HCT116 (cell line): Measurements from ENCODE around the gene MDFI. TPM values are rescaled to one million over a fixed set of nuclear protein-coding genes. Genes with fewer than 3 reads are reported as not detected.

Source experiments
- ATAC-seq: fragments of 200-7000 bp; cut with Tn5 transposase; 2 replicates; pipeline ENCODE4 v1.9.1; 2020; ENCODE audit warnings: mild to moderate bottlenecking, moderate library complexity
- BruUV-seq: library from RNA; stranded (reverse); fragments of 400-500 nt; replicated peaks from 2 replicates; lab custom pipeline; 2021; lab: Mats Ljungman, UMichigan
- CTCF ChIA-PET: fragments of 300-600 bp; sonication (Branson Sonifier 250); formaldehyde crosslinking; loops from one replicate; lab custom pipeline; 2021; ENCODE audit warnings: antibody characterized with exemption; lab: Charles Lee
- POLR2A ChIA-PET: fragments of 300-600, 350-600 bp; sonication (Branson Sonifier 250); formaldehyde crosslinking; loops from one replicate; lab custom pipeline; 2021; ENCODE audit warnings: antibody characterized with exemption; lab: Charles Lee
- RAD21 ChIA-PET, 2 experiments: fragments of 300-600 bp; sonication (Branson Sonifier 250); formaldehyde crosslinking; loops; one replicate each; lab custom pipeline; 2023; ENCODE audit warnings: low total read pairs in 2 of 2; ENCODE audit not compliant: uncharacterized antibody in 2 of 2, unreplicated experiment in 2 of 2, low non-redundant PET in 1 of 2; lab: Charles Lee
- DNase-seq: peaks from one replicate; pipeline ENCODE4 v3.0.0-alpha.2; 2010; ENCODE audit warnings: low read depth, low spot score
- H2AFZ ChIP-seq: fragments of 200-600 bp; shearing (Covaris generic), sonication (generic); 2 replicates; pipeline ENCODE4 v1.6.1; 2017; ENCODE audit warnings: low read depth, mixed run types, mixed read lengths, antibody characterized with exemption, low read length; ENCODE audit not compliant: poor library complexity, severe bottlenecking
- H3K27ac ChIP-seq: 2 replicates; pipeline ENCODE4 v1.5.1; 2012; ENCODE audit warnings: low read depth, low read length
- H3K27me3 ChIP-seq: fragments of 200-600 bp; sonication (generic); 2 replicates; pipeline ENCODE4 v1.6.1; 2016; ENCODE audit warnings: mixed run types, low read length, mixed read lengths; ENCODE audit not compliant: insufficient read depth
- H3K36me3 ChIP-seq, 2 experiments: fragments of 200-500 bp in 1 of 2; fragments of 200-600 bp in 1 of 2; sonication (Bioruptor generic) in 1 of 2; sonication (generic) in 1 of 2; 2 replicates each; pipeline versions ENCODE4 v1.5.1 to v1.6.1; 2014 to 2016; ENCODE audit warnings: low read length in 2 of 2, inconsistent platforms in 1 of 2, mixed read lengths in 1 of 2, mixed run types in 1 of 2; ENCODE audit not compliant: insufficient read depth in 2 of 2, control insufficient read depth in 1 of 2
- H3K4me1 ChIP-seq, 2 experiments: fragments of 200-600 bp in 1 of 2; sonication (generic) in 1 of 2; 2 replicates each; pipeline versions ENCODE4 v1.5.1 to v1.6.1; 2012 to 2017; ENCODE audit warnings: low read length in 2 of 2, inconsistent platforms in 1 of 2, mild to moderate bottlenecking in 1 of 2, mixed read lengths in 1 of 2, mixed run types in 1 of 2, moderate library complexity in 1 of 2; ENCODE audit not compliant: insufficient read depth in 2 of 2, control insufficient read depth in 1 of 2
- H3K4me2 ChIP-seq: fragments of 200-600 bp; sonication (generic); 2 replicates; pipeline ENCODE4 v1.6.1; 2017; ENCODE audit warnings: mixed run types, low read length, mixed read lengths
- H3K4me3 ChIP-seq, 2 experiments: fragments of 200-600 bp in 1 of 2; sonication (generic) in 1 of 2; replicated peaks in 1 of 2; 2 replicates each; pipeline ENCODE4 v1.5.1; 2011 to 2016; ENCODE audit warnings: low read length in 2 of 2, control low read depth in 1 of 2, low read depth in 1 of 2, mild to moderate bottlenecking in 1 of 2, mixed read lengths in 1 of 2, mixed run types in 1 of 2
- H3K79me2 ChIP-seq: fragments of 200-600 bp; sonication (generic); 2 replicates; pipeline ENCODE4 v1.6.1; 2017; ENCODE audit warnings: mild to moderate bottlenecking, mixed run types, low read length, moderate library complexity, mixed read lengths; ENCODE audit not compliant: insufficient read depth
- H3K9ac ChIP-seq: fragments of 200-600 bp; sonication (generic); 2 replicates; pipeline ENCODE4 v1.6.1; 2016; ENCODE audit warnings: low read length, mixed read lengths
- H3K9me2 ChIP-seq: fragments of 200-600 bp; sonication (generic), shearing (Covaris generic); 2 replicates; pipeline ENCODE4 v1.6.1; 2017; ENCODE audit warnings: mixed run types, mild to moderate bottlenecking, moderate library complexity; ENCODE audit not compliant: insufficient read depth
- H3K9me3 ChIP-seq, 2 experiments: fragments of 200-500 bp in 1 of 2; fragments of 200-600 bp in 1 of 2; sonication (Bioruptor generic) in 1 of 2; sonication (generic) in 1 of 2; 2 replicates each; pipeline ENCODE4 v1.6.1; 2014 to 2017; ENCODE audit warnings: low read length in 2 of 2, mixed read lengths in 2 of 2, inconsistent platforms in 1 of 2, low read depth in 1 of 2, mild to moderate bottlenecking in 1 of 2, mixed run types in 1 of 2, moderate library complexity in 1 of 2; ENCODE audit not compliant: control insufficient read depth in 1 of 2, insufficient read depth in 1 of 2
- H4K20me1 ChIP-seq: fragments of 200-600 bp; sonication (generic), shearing (Covaris generic); 2 replicates; pipeline ENCODE4 v1.6.1; 2017; ENCODE audit warnings: mixed run types, mild to moderate bottlenecking, moderate library complexity; ENCODE audit not compliant: insufficient read depth
- CTCF ChIP-seq, 3 experiments: fragments of 200-600 bp in 1 of 3; sonication (generic) in 1 of 3; IDR thresholded peaks in 2 of 3; conservative IDR thresholded peaks in 1 of 3; 2 replicates each; pipeline ENCODE4 v1.5.1; 2012 to 2017; ENCODE audit warnings: low read depth in 2 of 3, low read length in 2 of 3, antibody characterized with exemption in 1 of 3, borderline replicate concordance in 1 of 3, control low read depth in 1 of 3, mild to moderate bottlenecking in 1 of 3, mixed read lengths in 1 of 3, mixed run types in 1 of 3, moderate library complexity in 1 of 3; ENCODE audit not compliant: insufficient read depth in 1 of 3
- EGR1 ChIP-seq: IDR thresholded peaks from 2 replicates; pipeline ENCODE4 v1.6.1; 2012; ENCODE audit warnings: low read depth
- EZH2 ChIP-seq: fragments of 200-600 bp; sonication (generic); IDR thresholded peaks from 2 replicates; pipeline ENCODE4 v1.6.1; 2017; ENCODE audit warnings: antibody characterized with exemption, mixed run types
- EZH2phosphoT487 ChIP-seq: fragments of 200-600 bp; IDR thresholded peaks from 2 replicates; pipeline ENCODE4 v1.6.1; 2018; ENCODE audit warnings: antibody characterized with exemption, borderline replicate concordance
- FOSL1 ChIP-seq: IDR thresholded peaks from 2 replicates; pipeline ENCODE4 v1.6.1; 2012; ENCODE audit warnings: low read depth
- JUND ChIP-seq: IDR thresholded peaks from 2 replicates; pipeline ENCODE4 v1.6.1; 2012
- POLR2A ChIP-seq: IDR thresholded peaks from 2 replicates; pipeline ENCODE4 v1.7.0; 2011; ENCODE audit warnings: borderline replicate concordance; ENCODE audit not compliant: insufficient read depth, insufficient read length; ENCODE audit errors: extremely low read depth
- POLR2AphosphoS5 ChIP-seq: IDR thresholded peaks from 2 replicates; pipeline ENCODE4 v1.6.1; 2011; ENCODE audit warnings: mild to moderate bottlenecking, low read depth, low read length, moderate library complexity
- REST ChIP-seq: IDR thresholded peaks from 2 replicates; pipeline ENCODE4 v1.6.1; 2012; ENCODE audit warnings: low read depth
- SP1 ChIP-seq: IDR thresholded peaks from 2 replicates; pipeline ENCODE4 v1.6.1; 2012; ENCODE audit warnings: low read depth
- YY1 ChIP-seq: IDR thresholded peaks from 2 replicates; pipeline ENCODE4 v1.6.1; 2011; ENCODE audit warnings: low read length, low read depth, moderate library complexity, mild to moderate bottlenecking; ENCODE audit not compliant: insufficient replicate concordance; ENCODE audit errors: extremely low read depth
- ZBTB33 ChIP-seq: IDR thresholded peaks from 2 replicates; pipeline ENCODE4 v1.6.1; 2011; ENCODE audit warnings: mild to moderate bottlenecking, low read length, moderate library complexity; ENCODE audit not compliant: insufficient replicate concordance; ENCODE audit errors: extremely low read depth
- ZNF274 ChIP-seq: fragments of 200-500 bp; sonication (Bioruptor generic); IDR thresholded peaks from 2 replicates; pipeline ENCODE4 v1.6.1; 2014; ENCODE audit warnings: mild to moderate bottlenecking, low read depth, low read length, inconsistent platforms
- intact Hi-C: fragments of 100-400 bp; cut with micrococcal nuclease; formaldehyde crosslinking; loops from 2 replicates; pipeline ENCODE4 v1.10.0; 2022
- total RNA-seq: library from RNA; stranded (reverse); gene quantifications from one replicate; pipeline ENCODE4 v1.2.1, GENCODE V29; 2021; ENCODE audit not compliant: unreplicated experiment

MDFI gene
- total RNA-seq, 1 experiment from 2014 or later: 35.5 TPM

- ChIA-PET CTCF (no interaction called here), POLR2A (no interaction called here), RAD21 (no interaction called here)
- Histone ChIP-seq H3K4me2 (no peak overlapping the region), H3K4me1 (no peaks in the 10 kb centered on the region), H3K27ac (no peak overlapping the region), H3K9me2 (no peaks in the 10 kb centered on the region), H3K9me3 (0 out of 4 replicates have a peak, but pooled peaks cover 0 to 4% of the 10 kb centered on the region in 2 experiments), H3K9ac (no peak overlapping the region), H3K36me3 (no peaks in the 10 kb centered on the region), H3K79me2 (no peaks in the 10 kb centered on the region), H4K20me1 (no peaks in the 10 kb centered on the region), H3K4me3 (no peak overlapping the region), H3K27me3 (no peaks in the 10 kb centered on the region), H2AFZ (no peak overlapping the region)
- TF ChIP-seq POLR2A (no peak), EGR1 (no peak), YY1 (no peak), EZH2 (no peak), ZNF274 (no peak), CTCF (IDR thresholded peaks at IDR 0.05 in 2 of 3, conservative IDR thresholded peaks at IDR 0.05 in 1 of 3; ENCODE audit: borderline replicate concordance in 1 of 3, insufficient read depth in 1 of 3, low read depth in 2 of 3, low read length in 2 of 3) (no peak), JUND (no peak), SP1 (no peak), ZBTB33 (no peak), FOSL1 (no peak), EZH2phosphoT487 (no peak), POLR2AphosphoS5 (no peak), REST (no peak)
- BruUV-seq: no TSS peak
- DNase-seq (no peak), ATAC-seq (no peak)
- intact Hi-C loops: no loop called here
These were observed 16.5 kb upstream of the MDFI start for GRCh38 chr6:41621802-41622201.
